ENCODE results near the gene FRS2. TPM values are rescaled to one million over a fixed set of nuclear protein-coding genes. Genes with fewer than 3 reads are reported as not detected.

The FRS2 gene
- total RNA-seq, 1 donor from 2014 or later: 23.8 TPM

DNA sequence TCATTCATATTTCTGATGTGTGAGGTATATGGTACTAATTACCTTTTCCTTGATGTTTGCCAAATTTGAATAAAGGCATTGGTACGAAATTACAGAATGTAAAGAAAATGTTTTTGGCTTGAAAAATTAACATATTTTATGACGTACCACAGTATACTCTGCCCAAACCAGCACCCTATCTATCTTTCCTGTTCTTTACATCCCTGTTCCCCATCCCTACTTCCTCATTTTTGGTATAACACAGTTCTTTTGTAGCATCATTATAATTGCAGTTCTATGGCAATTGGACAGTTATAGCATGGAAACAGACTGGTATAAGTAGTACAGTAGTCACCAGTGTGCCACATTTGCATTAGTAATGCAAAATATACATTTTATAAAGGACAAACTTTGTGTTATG is 108.1 kb downstream of the FRS2 start:
- CTCF ChIA-PET: no interaction called here
- H3K4me3 Mint-ChIP-seq: no peak overlapping the region
- no peak for DNase-seq
- POLR2A ChIA-PET: no interaction called here
- H3K27me3 Mint-ChIP-seq: no peaks in the 10 kb centered on the region
- peaks cover 29% of the 10 kb centered on the region for H3K36me3 Mint-ChIP-seq (ENCODE audit: low read depth)
- TF ChIP-seq, protein P1, sequence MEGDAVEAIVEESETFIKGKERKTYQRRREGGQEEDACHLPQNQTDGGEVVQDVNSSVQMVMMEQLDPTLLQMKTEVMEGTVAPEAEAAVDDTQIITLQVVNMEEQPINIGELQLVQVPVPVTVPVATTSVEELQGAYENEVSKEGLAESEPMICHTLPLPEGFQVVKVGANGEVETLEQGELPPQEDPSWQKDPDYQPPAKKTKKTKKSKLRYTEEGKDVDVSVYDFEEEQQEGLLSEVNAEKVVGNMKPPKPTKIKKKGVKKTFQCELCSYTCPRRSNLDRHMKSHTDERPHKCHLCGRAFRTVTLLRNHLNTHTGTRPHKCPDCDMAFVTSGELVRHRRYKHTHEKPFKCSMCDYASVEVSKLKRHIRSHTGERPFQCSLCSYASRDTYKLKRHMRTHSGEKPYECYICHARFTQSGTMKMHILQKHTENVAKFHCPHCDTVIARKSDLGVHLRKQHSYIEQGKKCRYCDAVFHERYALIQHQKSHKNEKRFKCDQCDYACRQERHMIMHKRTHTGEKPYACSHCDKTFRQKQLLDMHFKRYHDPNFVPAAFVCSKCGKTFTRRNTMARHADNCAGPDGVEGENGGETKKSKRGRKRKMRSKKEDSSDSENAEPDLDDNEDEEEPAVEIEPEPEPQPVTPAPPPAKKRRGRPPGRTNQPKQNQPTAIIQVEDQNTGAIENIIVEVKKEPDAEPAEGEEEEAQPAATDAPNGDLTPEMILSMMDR (IDR thresholded peaks at IDR 0.05): no peak
- H3K9me3 Mint-ChIP-seq: no peaks in the 10 kb centered on the region
- intact Hi-C loops (cut with micrococcal nuclease): no loop called here
- H3K27ac Mint-ChIP-seq: no peak overlapping the region
- H3K4me1 Mint-ChIP-seq: peaks cover 3% of the 10 kb centered on the region
- ATAC-seq (ENCODE audit: low read depth): no peak

DNA sequence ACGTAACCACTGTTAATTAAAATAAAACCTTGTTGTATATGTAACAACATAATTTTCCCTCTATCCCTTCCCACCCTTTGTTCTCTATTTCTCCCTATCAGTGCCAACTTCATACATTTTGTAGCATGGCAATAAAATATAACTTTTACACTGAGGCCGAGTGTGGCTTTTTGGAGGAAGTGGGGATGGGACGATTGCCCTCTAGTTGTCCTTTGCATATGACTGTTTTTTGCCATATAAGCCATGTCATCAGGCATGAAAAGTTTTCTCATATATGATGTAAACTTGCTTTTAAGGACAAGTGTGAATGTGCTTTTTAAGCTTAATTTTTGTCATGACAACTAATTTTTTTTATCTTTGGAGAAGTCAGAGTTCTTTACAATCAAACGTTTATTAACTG is 108.8 kb downstream of the FRS2 start:
- intact Hi-C loops (cut with micrococcal nuclease): no loop called here
- ATAC-seq (ENCODE audit: low read depth): no peak
- POLR2A ChIA-PET: no interaction called here

DNA sequence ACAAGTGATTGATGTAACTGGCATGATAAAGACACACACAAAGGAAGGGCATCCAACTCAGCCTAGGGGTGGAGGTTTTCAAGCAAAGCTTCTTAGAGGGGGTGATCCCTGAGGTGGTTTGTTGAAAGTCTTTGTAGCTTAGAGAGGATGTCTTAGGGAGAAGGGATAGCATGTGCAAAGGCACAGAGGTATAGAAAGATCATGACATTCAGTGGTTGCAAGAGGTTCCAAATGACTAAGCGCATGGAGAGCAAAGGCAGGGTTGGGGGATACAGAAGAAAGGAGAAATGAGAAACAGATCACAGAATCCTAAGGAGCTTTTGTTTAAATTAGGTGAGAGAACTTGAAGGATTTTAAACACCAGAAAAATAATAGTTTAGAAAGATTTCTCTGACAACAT is 109.9 kb downstream of the FRS2 start:
- no peak for DNase-seq
- peaks cover 13% of the 10 kb centered on the region for H3K36me3 Mint-ChIP-seq (ENCODE audit: low read depth)
- H3K27me3 Mint-ChIP-seq: no peaks in the 10 kb centered on the region
- intact Hi-C loops (cut with micrococcal nuclease): no loop called here
- POLR2A ChIA-PET: no interaction called here
- TF ChIP-seq, protein P1 (IDR thresholded peaks at IDR 0.05): no peak
- peaks cover 3% of the 10 kb centered on the region for H3K4me1 Mint-ChIP-seq
- H3K27ac Mint-ChIP-seq: no peak overlapping the region
- no peak for ATAC-seq (ENCODE audit: low read depth)
- H3K9me3 Mint-ChIP-seq: no peaks in the 10 kb centered on the region
- no peak overlapping the region for H3K4me3 Mint-ChIP-seq
- CTCF ChIA-PET: interaction anchor here (1.1 to 2.2 kb wide), 2 partner anchors 9 to 11 kb away, joined by 3 to 11 read pairs; no protein-coding TSS in a partner anchor

More for the DNA sequence above, 108.8 kb downstream of the FRS2 start:
- DNase-seq: no peak
- TF ChIP-seq, protein P1 (IDR thresholded peaks at IDR 0.05): no peak
- H3K4me3 Mint-ChIP-seq: no peak overlapping the region
- H3K27ac Mint-ChIP-seq: no peak overlapping the region
- H3K4me1 Mint-ChIP-seq: peaks cover 3% of the 10 kb centered on the region
- peaks cover 22% of the 10 kb centered on the region for H3K36me3 Mint-ChIP-seq (ENCODE audit: low read depth)
- no peaks in the 10 kb centered on the region for H3K9me3 Mint-ChIP-seq
- CTCF ChIA-PET: interaction anchor here (0.6 to 2.2 kb wide), 3 partner anchors 8 to 288 kb away, joined by 3 to 11 read pairs (median 3); no protein-coding TSS in a partner anchor
- no peaks in the 10 kb centered on the region for H3K27me3 Mint-ChIP-seq

DNA sequence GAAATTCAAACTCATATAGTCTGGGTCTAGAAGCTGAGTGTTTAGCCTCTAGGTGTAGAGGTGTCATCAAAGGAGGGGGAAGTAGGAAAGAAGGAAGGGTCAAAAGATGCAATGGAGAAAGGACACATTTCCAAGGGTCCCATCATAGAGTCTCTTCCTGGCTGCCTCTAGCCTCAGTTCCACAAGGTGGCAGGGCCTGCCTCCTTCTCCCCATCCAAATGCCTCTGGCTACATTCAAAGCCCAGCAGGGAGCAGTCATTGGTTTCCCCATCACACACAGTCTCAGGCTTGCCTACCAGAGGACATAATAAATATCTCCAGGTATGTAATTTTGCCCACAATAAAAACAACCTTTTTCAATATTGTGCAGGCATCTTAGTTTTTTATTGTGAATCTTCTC is 113.0 kb downstream of the FRS2 start:
- no peaks in the 10 kb centered on the region for H3K9me3 Mint-ChIP-seq
- ChIA-PET CTCF (interaction anchor here (0.9 kb wide), 1 partner anchor 12 kb away, joined by 4 read pairs; no protein-coding TSS in a partner anchor), POLR2A (no interaction called here)
- DNase-seq: no peak
- H3K36me3 Mint-ChIP-seq (ENCODE audit: low read depth): peaks cover 18% of the 10 kb centered on the region
- H3K27me3 Mint-ChIP-seq: no peaks in the 10 kb centered on the region
- TF ChIP-seq, protein P1 (IDR thresholded peaks at IDR 0.05): no peak
- H3K4me3 Mint-ChIP-seq: no peak overlapping the region
- H3K27ac Mint-ChIP-seq: no peak overlapping the region
- peaks cover 11% of the 10 kb centered on the region for H3K4me1 Mint-ChIP-seq
- no peak for ATAC-seq (ENCODE audit: low read depth)
- intact Hi-C loops (cut with micrococcal nuclease): no loop called here

DNA sequence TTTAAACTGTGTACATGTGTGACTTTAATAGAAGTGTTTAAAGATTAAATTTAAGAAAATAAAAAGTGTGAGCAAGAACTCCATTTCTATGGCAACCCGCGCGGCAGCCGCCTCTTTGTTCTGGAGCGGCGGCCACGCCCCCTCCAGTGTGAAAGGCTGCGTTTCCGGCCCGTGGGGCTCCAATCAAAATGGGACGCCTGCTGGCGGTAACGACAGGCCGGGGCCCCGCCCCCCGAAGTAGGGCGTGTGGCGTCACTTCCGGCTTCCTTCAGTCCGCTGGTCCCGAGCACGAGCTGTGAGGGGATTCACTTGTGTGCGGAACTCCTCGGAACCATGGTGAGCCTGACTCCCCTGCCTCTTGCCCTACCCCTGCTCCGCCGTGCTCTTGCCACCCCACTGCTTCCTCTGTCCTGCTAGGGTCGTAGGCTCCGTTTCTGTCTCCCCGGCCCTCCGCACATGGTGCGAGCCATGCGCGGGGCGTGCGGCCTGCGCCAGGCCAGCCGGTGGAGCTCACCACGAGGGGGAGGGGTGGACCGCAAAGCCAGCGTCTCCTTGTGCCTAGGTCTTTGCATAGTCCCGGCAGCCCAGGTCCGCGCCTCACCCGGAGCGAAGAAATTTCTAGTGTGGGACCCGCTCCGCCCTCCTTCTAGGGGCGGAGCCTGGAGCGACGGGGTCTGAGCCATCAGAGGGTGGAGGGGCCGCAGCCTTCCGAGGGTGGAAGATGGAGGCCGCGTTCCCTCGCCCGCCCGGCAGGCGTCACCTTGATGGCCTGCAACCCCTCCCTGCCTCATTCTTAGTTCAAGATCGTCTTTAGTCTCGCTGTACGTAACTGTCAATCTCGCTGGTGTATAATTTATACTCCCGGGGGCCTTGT is 115.2 kb downstream of the FRS2 start, which contains the start of gene CCT2:
CCT2 (plus strand) TSS at position 271 of the 874 bp plus-strand sequence; CDS start at position 334, 63 bp downstream.
- CTCF ChIA-PET: interaction anchor here (1.2 to 1.7 kb wide), 2 partner anchors 15 to 227 kb away, joined by 5 read pairs; no protein-coding TSS in a partner anchor

More for the DNA sequence above, 115.2 kb downstream of the FRS2 start, which contains the start of gene CCT2:
- DNase-seq: peak; percentile 91
- Mint-ChIP-seq H3K4me1 (peaks cover 8% of the 10 kb centered on the region), H3K9me3 (no peaks in the 10 kb centered on the region), H3K27ac (peak within 1 kb of the TSS; percentile 95), H3K4me3 (peak within 1 kb of the TSS; percentile 96), H3K36me3 (ENCODE audit: low read depth) (peaks cover 39% of the 10 kb centered on the region), H3K27me3 (no peaks in the 10 kb centered on the region)
- TF ChIP-seq, protein P1 (IDR thresholded peaks at IDR 0.05): no peak
- ATAC-seq (ENCODE audit: low read depth): peak; percentile 90
- intact Hi-C loops (cut with micrococcal nuclease): loop anchor here (1.0 to 5.0 kb wide), 9 partner anchors 15 to 973 kb away; partner anchors contain the start of genes CNOT2, CPSF6, FRS2 and MDM2
- POLR2A ChIA-PET: interaction anchor here (0.7 to 1.6 kb wide), 3 partner anchors 115 to 255 kb away, joined by 3 to 9 read pairs (median 4); no protein-coding TSS in a partner anchor

Measured in activated B cell treated with CpG ODN at 0.5 μM for 24 hours (primary cell).